ENCODE measurements around the gene PPDPF. TPM values are rescaled to one million over a fixed set of nuclear protein-coding genes. Genes with fewer than 3 reads are reported as not detected.

The PPDPF gene
- total and polyA plus RNA-seq, 4 donors, result 36.9 to 545 (median 474) TPM

DNA sequence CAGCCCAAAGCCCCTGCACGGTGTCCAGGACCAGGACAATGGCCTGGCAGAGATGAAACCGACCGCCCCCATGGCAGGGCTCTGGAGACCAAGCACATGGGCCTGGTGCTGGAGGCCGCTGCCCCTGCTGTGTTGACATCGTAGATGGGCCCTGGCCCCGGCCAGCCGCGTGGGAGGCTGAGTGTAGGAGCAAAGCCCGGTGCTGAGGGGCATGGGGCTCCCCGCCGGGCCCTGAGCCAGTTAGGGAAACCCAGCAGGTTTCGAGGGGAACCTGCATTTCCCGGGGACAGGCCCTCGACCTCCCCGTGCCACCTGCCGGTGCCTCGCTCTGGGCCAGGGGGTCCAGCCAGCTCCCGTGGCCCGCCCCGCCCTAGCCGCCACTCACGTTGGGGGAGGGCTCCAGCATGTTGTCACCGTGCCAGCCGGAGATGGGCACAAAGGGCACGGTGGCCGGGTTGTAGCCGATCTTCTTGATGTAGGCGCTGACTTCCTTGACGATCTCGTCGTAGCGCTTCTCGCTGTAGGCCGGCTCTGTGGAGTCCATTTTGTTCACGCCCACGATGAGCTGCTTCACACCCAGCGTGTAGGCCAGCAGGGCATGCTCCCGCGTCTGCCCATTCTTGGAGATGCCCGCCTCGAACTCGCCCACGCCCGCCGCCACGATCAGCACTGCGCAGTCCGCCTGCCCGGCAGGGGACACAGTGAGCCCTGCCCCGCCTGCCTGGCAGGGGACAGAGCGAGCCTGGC, 26.0 kb upstream of the PPDPF start:
- H3K36me3 ChIP-seq (ENCODE audit: control insufficient read depth in 4 of 4, insufficient read depth in 4 of 4, low read length in 4 of 4), result no peaks in the 10 kb centered on the region
- peaks cover 7 to 36% (median 16%) of the 10 kb centered on the region in 3 donors for H3K27me3 ChIP-seq (ENCODE audit: control insufficient read depth in 3 of 3, insufficient read depth in 3 of 3, low read length in 2 of 3)
- H3K27ac ChIP-seq (ENCODE audit: low read depth in 1 of 2, low read length in 1 of 2), result no peak overlapping the region
- no peaks in the 10 kb centered on the region for H3K9me3 ChIP-seq (ENCODE audit: control insufficient read depth in 4 of 4, insufficient read depth in 3 of 4, low read length in 3 of 4)
- no peak overlapping the region for H3K4me3 ChIP-seq
- TF ChIP-seq CTCF (IDR thresholded peaks at IDR 0.05; ENCODE audit: control extremely low read depth, extremely low read depth), result no peak
- no peak overlapping the region for H3K9ac ChIP-seq (ENCODE audit: insufficient read depth in 1 of 2, low read length in 2 of 2)
- 82 to 91% methylated on average over 46 to 51 of the region's 51 CpGs for WGBS, 2 donors
- DNase-seq (no peak), ATAC-seq (ENCODE audit: insufficient read depth, low FRiP score) (no peak)
- H3K4me1 ChIP-seq (ENCODE audit: control insufficient read depth in 5 of 5, insufficient read depth in 5 of 5, low read length in 5 of 5), result peaks cover 0 to 7% (median 2%) of the 10 kb centered on the region in 5 donors

- no peak for TF ChIP-seq CTCF (IDR thresholded peaks at IDR 0.05; ENCODE audit: control extremely low read depth, extremely low read depth)
- no peaks in the 10 kb centered on the region for H3K9me3 ChIP-seq (ENCODE audit: control insufficient read depth in 4 of 4, insufficient read depth in 3 of 4, low read length in 3 of 4)
- DNase-seq (no peak), ATAC-seq (ENCODE audit: insufficient read depth, low FRiP score) (no peak)
- H3K27me3 ChIP-seq (ENCODE audit: control insufficient read depth in 3 of 3, insufficient read depth in 3 of 3, low read length in 2 of 3), result peaks cover 11 to 42% (median 18%) of the 10 kb centered on the region in 3 donors
- no peak overlapping the region for H3K4me3 ChIP-seq
- no peak overlapping the region for H3K27ac ChIP-seq (ENCODE audit: low read depth in 1 of 2, low read length in 1 of 2)
- peaks cover 0 to 8% (median 2%) of the 10 kb centered on the region in 5 donors for H3K4me1 ChIP-seq (ENCODE audit: control insufficient read depth in 5 of 5, insufficient read depth in 5 of 5, low read length in 5 of 5)
- no peak overlapping the region for H3K9ac ChIP-seq (ENCODE audit: insufficient read depth in 1 of 2, low read length in 2 of 2)
- 84 to 91% methylated on average over 8 of the region's 8 CpGs for WGBS, 2 donors
- no peaks in the 10 kb centered on the region for H3K36me3 ChIP-seq (ENCODE audit: control insufficient read depth in 4 of 4, insufficient read depth in 4 of 4, low read length in 4 of 4)
These were observed 25.3 kb upstream of the PPDPF start for GRCh38 chr20:63495167-63495720.

- DNase-seq (peak; percentile 46 to 59 (median 47)), ATAC-seq (ENCODE audit: insufficient read depth, low FRiP score) (peak; percentile 38)
- Histone ChIP-seq H3K4me3 (no peak overlapping the region), H3K9ac (ENCODE audit: insufficient read depth in 1 of 2, low read length in 2 of 2) (no peak overlapping the region), H3K4me1 (ENCODE audit: control insufficient read depth in 5 of 5, insufficient read depth in 5 of 5, low read length in 5 of 5) (peaks cover 0 to 8% (median 2%) of the 10 kb centered on the region in 5 donors), H3K9me3 (ENCODE audit: control insufficient read depth in 4 of 4, insufficient read depth in 3 of 4, low read length in 3 of 4) (no peaks in the 10 kb centered on the region), H3K27ac (ENCODE audit: low read depth in 1 of 2, low read length in 1 of 2) (peak overlapping the region in 1 of 2 donors; percentile 21), H3K36me3 (ENCODE audit: control insufficient read depth in 4 of 4, insufficient read depth in 4 of 4, low read length in 4 of 4) (no peaks in the 10 kb centered on the region), H3K27me3 (ENCODE audit: control insufficient read depth in 3 of 3, insufficient read depth in 3 of 3, low read length in 2 of 3) (peaks cover 17 to 44% (median 19%) of the 10 kb centered on the region in 3 donors)
- peak; percentile 64 for TF ChIP-seq CTCF (IDR thresholded peaks at IDR 0.05; ENCODE audit: control extremely low read depth, extremely low read depth)
- WGBS, 2 donors, result 20 to 26% methylated on average over 48 of the region's 48 CpGs
These were observed 24.6 kb upstream of the PPDPF start for GRCh38 chr20:63495741-63496595.

Data from lung (tissue), 12 donors.